Left ventricle myocardium inferior (tissue), 1 donor: ENCODE data around the gene CRKL. TPM values are rescaled to one million over a fixed set of nuclear protein-coding genes. Genes with fewer than 3 reads are reported as not detected.
"Not testable (repeated sequence)": the region's sequence is repeated elsewhere in the genome, so short reads cannot be mapped to it uniquely, and the experiment has no call there.

Experiments
- DNase-seq: peaks from one replicate; pipeline ENCODE4 v3.0.0-alpha.2; 2020
- H3K27ac ChIP-seq: fragments of 200-600 bp; replicated peaks from 2 replicates; pipeline ENCODE4 v1.8.0; 2021
- H3K27me3 ChIP-seq: fragments of 200-600 bp; 2 replicates; pipeline ENCODE4 v1.8.0; 2021; ENCODE audit warnings: low read depth
- H3K36me3 ChIP-seq: fragments of 200-600 bp; 2 replicates; pipeline ENCODE4 v1.8.0; 2021
- H3K4me1 ChIP-seq: fragments of 200-600 bp; 2 replicates; pipeline ENCODE4 v1.8.0; 2021
- H3K4me3 ChIP-seq: fragments of 200-600 bp; 2 replicates; pipeline ENCODE4 v1.8.0; 2021; ENCODE audit warnings: mild to moderate bottlenecking, moderate library complexity
- H3K9me3 ChIP-seq: fragments of 200-600 bp; replicated peaks from 2 replicates; pipeline ENCODE4 v1.8.0; 2021
- CTCF ChIP-seq: fragments of 200-600 bp; IDR thresholded peaks from 2 replicates; pipeline ENCODE4 v1.8.0; 2021; ENCODE audit warnings: antibody characterized with exemption, mild to moderate bottlenecking, borderline replicate concordance
- intact Hi-C: fragments of 100-400 bp; cut with micrococcal nuclease; formaldehyde crosslinking; loops from one replicate; pipeline ENCODE4 v1.11.0; 2022
- total RNA-seq: library from RNA; stranded (reverse); fragmentation: NEBNext Ultra II Directional; extraction: Animal tissue kit (Norgen Biotek cat#: 25700); gene quantifications from one replicate; pipeline ENCODE4 v1.2.1, GENCODE V29; 2021
- donor health status: DM: no; HTN: yes; CAD: no; lungs with severe emphysema.

Gene CRKL
- total RNA-seq, 1 donor from 2014 or later, result 52.6 TPM

- Histone ChIP-seq H3K27ac (no peak overlapping the region), H3K4me1 (peaks cover 11% of the 10 kb centered on the region), H3K27me3 (no peaks in the 10 kb centered on the region), H3K4me3 (no peak overlapping the region), H3K36me3 (peaks cover 40% of the 10 kb centered on the region), H3K9me3 (no peaks in the 10 kb centered on the region)
- DNase-seq, result no peak
- TF ChIP-seq CTCF, result no peak
- intact Hi-C loops, result no loop called here
Observed at GRCh38 chr22:20890975-20891374, 26.2 kb upstream of the CRKL start.

DNA sequence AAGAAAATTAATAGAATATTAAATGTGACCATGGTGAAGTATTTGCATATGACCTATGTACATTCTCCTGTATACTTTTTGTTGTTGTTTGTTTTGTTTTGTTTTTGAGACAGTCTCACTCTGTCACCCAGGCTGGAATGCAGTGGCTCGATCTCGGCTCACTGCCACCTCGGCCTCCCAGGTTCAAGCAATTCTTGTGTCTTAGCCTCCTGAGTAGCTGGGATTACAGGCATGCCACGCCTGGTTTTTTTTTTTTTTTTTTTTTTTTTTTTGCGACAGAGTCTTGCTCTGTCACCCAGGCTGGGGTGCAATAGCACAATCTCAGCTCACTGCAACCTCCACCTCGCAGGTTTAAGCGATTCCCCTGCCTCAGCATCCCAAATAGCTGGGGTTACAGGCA lies 19.5 kb upstream of the CRKL start:
- H3K4me1 ChIP-seq, H3K27ac ChIP-seq, intact Hi-C loops, DNase-seq, H3K9me3 ChIP-seq, H3K36me3 ChIP-seq, H3K27me3 ChIP-seq, H3K4me3 ChIP-seq: not testable (repeated sequence)

DNA sequence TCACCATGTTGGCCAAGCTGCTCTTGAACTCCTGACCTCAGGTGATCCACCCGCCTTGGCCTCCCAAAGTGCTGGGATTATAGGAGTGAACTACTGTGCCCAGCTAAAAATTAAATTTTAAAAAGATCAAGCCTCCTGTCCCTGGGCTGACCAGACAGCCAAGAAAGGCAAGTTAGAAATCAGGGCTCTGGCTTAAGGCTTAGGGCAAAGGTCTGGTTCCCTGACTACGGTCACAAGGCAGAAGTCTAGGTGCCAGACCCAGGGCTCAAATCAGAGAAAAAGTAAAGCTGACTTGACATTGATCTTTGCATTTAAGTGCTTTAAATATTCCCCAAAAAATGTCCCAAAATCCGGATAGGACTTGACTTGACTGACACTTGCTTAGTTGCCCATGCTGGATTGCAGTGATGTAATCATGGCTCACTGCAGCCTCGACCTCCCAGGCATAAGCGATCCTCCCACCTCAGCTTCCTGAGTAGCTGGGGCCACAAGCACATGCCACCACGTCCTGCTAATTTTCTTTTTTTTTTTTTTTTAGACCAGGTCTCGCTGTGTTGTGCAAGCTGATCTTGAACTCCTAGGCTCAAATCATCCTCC lies 17.3 kb upstream of the CRKL start:
- H3K9me3 ChIP-seq, result no peaks in the 10 kb centered on the region
- intact Hi-C loops, result no loop called here
- H3K36me3 ChIP-seq, result no peaks in the 10 kb centered on the region
- no peak overlapping the region for H3K27ac ChIP-seq
- no peak for TF ChIP-seq CTCF
- no peak overlapping the region for H3K4me3 ChIP-seq
- no peak for DNase-seq
- no peaks in the 10 kb centered on the region for H3K4me1 ChIP-seq
- no peaks in the 10 kb centered on the region for H3K27me3 ChIP-seq

DNA sequence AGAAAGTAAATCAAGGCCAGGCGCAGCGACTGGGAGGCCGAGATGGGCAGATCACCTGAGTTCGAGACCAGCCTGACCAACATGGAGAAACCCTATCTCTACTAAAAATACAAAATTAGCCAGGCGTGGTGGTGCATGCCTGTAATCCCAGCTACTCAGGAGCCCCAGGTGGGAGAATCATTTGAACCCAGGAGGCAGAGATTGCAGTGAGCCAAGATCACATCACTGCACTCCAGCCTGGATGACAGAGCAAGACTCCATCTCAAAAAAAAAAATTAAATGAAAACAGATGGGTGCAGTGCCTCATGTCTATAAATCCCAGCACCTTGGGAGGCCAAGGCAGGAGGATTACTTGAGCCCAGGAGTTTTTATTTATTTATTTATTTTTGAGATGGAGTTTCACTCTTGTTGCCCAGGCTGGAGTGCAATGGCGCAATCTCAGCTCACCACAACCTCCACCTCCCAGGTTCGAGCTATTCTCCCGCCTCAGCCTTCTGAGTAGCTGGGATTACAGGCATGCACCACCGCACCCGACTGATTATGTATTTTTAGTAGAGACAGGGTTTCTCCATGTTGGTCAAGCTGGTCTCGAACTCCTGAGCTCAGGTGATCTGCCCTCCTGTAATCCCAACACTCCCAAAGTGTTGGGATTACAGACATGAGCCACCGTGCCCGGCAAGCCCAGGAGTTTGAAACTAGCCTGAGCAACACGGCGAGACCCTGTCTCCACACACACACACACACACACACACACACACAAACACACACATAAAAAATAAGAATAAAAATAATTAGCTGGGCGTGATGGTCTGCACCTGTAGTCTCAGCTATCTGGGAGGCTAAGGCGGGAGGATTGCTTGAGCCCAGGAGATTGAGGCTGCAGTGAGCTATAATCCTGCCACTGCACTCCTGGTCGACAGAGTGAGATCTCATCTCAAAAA lies 15.8 kb upstream of the CRKL start:
- H3K4me3 ChIP-seq, DNase-seq, H3K36me3 ChIP-seq, H3K4me1 ChIP-seq, intact Hi-C loops, H3K9me3 ChIP-seq, H3K27me3 ChIP-seq, H3K27ac ChIP-seq: not testable (repeated sequence)

DNA sequence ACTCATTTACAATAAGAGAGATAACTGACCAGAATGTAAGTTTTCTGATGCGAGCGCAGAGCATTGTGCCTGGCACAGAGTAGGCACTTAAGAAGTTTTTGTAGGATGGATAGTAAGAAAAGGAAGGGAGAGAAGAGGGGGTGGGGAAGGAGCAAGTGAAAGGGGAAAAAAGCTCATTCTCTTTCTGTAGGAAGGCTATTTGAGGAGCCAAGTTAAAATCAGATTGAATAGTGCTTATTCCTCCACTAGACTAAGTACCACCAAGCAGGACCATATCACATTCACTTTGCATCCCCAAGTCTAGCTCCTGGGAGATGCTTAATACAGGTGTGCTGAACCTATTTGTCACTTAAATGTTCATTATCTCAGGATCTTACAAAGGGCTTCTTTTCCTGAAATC lies 14.1 kb upstream of the CRKL start:
- DNase-seq, result no peak
- intact Hi-C loops, result no loop called here
- no peak overlapping the region for H3K27ac ChIP-seq
- H3K36me3 ChIP-seq, result no peaks in the 10 kb centered on the region
- H3K4me3 ChIP-seq, result no peak overlapping the region
- no peaks in the 10 kb centered on the region for H3K4me1 ChIP-seq
- no peak for TF ChIP-seq CTCF
- no peaks in the 10 kb centered on the region for H3K9me3 ChIP-seq
- H3K27me3 ChIP-seq, result no peaks in the 10 kb centered on the region

GRCh38 chr22:20904008-20904979 lies 12.9 kb upstream of the CRKL start:
- intact Hi-C loops, result no loop called here
- no peaks in the 10 kb centered on the region for H3K36me3 ChIP-seq

More at GRCh38 chr22:20904008-20904979, 12.9 kb upstream of the CRKL start:
- Histone ChIP-seq H3K27me3 (no peaks in the 10 kb centered on the region), H3K9me3 (no peaks in the 10 kb centered on the region), H3K4me3 (no peak overlapping the region), H3K4me1 (no peaks in the 10 kb centered on the region), H3K27ac (no peak overlapping the region)
- TF ChIP-seq CTCF, result no peak
- no peak for DNase-seq
